Upper lobe of left lung (tissue), 6 donors: ENCODE data around the gene PALLD. TPM values are rescaled to one million over a fixed set of nuclear protein-coding genes. Genes with fewer than 3 reads are reported as not detected.

ENCODE experiments used
- ATAC-seq, 2 donors: fragments of 200-7000 bp; cut with Tn5 transposase; one replicate each; pipeline ENCODE4 v1.9.1; 2022; ENCODE audit warnings: mild to moderate bottlenecking in 2 of 2, moderate library complexity in 2 of 2; ENCODE audit not compliant: low FRiP score in 2 of 2
- DNase-seq, 2 donors: peaks; one replicate each; pipeline ENCODE4 v3.0.0-alpha.2; 2019 to 2020
- H3K27ac ChIP-seq, 4 donors: fragments of 200-600 bp; sonication (generic); one replicate each; pipeline ENCODE4 v1.5.1; 2016 to 2019
- H3K27me3 ChIP-seq, 4 donors: fragments of 200-600 bp; sonication (generic); one replicate each; pipeline ENCODE4 v1.5.1; 2017 to 2019
- H3K36me3 ChIP-seq, 4 donors: fragments of 200-600 bp; sonication (generic); one replicate each; pipeline ENCODE4 v1.5.1; 2016 to 2019
- H3K4me1 ChIP-seq, 4 donors: fragments of 200-600 bp; sonication (generic); one replicate each; pipeline ENCODE4 v1.5.1; 2018 to 2019
- H3K4me3 ChIP-seq, 4 donors: fragments of 200-600 bp; sonication (generic); one replicate each; pipeline ENCODE4 v1.5.1; 2017 to 2019; ENCODE audit warnings: mild to moderate bottlenecking in 2 of 4, moderate library complexity in 1 of 4
- H3K9me3 ChIP-seq, 4 donors: fragments of 200-600 bp; sonication (generic); one replicate each; pipeline ENCODE4 v1.5.1; 2018 to 2019
- EP300 ChIP-seq, 4 donors: sonication (generic); formaldehyde crosslinking; IDR thresholded peaks; one replicate each; pipeline ENCODE4 v1.5.1; 2017; ENCODE audit warnings: antibody characterized with exemption in 4 of 4, control low read depth in 2 of 4
- POLR2A ChIP-seq, 4 donors: fragments of 450-650 bp; IDR thresholded peaks; one replicate each; pipeline ENCODE4 v1.5.1; 2016 to 2017; ENCODE audit warnings: antibody characterized with exemption in 4 of 4, mild to moderate bottlenecking in 2 of 4
- POLR2AphosphoS5 ChIP-seq, 2 donors: sonication (generic); formaldehyde crosslinking; IDR thresholded peaks; one replicate each; pipeline ENCODE4 v1.5.1; 2017; ENCODE audit warnings: antibody characterized with exemption in 2 of 2
- WGBS, 2 donors: methylation state at CpG; one replicate each; pipeline ENCODE4 v1.1.5; 2017 to 2018; 5-methylcytosine and 5-hydroxymethylcytosine counted together
- total RNA-seq, 6 donors: library from RNA; depleted of rRNA in 4 of 6; stranded (reverse); fragments of >200 nt in 4 of 6; gene quantifications; one replicate each; pipeline versions ENCODE4 v1.1.0 to v1.2.1, GENCODE V29; 2016 to 2021
- TF ChIP-seq, protein P1 (sequence below), 6 experiments: fragments of 450-650 bp in 4 of 6; fragments of 200-600 bp in 2 of 6; sonication (generic) in 2 of 6; IDR thresholded peaks; one replicate each; pipeline ENCODE4 v1.5.1; 2016 to 2019; ENCODE audit warnings: antibody characterized with exemption in 6 of 6
- donor health status: DM: no; HTN: no; CAD: no; lungs with moderate emphysema.
- donor health status: DM: no; HTN: yes; CAD: no; lungs with severe emphysema.

Gene PALLD
- total RNA-seq, 6 donors from 2014 or later = 63.9 to 175 (median 134) TPM

DNA sequence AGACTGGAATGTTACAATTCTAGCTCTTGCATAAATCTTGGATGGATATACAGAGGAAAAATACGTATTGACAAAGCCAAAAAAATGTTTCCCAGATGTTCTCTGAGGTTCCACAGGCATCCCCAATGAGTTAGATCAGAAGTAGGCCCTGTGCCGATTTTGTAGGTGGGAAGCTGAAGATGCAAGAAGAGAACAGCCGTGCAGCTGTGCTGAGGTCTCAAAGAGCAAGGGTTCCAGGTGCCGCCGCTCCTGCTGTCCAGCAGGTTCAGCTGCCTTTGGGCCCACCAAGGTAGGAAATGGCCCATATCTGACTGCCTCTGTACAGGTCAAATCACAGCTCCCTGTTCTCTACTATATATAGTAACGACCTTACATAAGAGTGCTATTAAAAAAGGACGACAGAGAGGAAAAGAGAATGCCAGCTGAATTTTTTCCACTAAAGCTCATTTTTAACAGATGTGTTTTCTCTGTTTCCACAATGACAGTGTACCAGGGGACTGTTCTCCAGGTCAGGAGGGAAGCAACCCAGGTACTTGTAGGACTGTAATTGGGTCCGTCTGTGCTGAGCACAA, 357.6 kb downstream of the PALLD start:
- peak in 1 of 2 donors; percentile 85 for ATAC-seq
- no peak for TF ChIP-seq POLR2AphosphoS5 (IDR thresholded peaks at IDR 0.05)
- Histone ChIP-seq H3K9me3 (no peaks in the 10 kb centered on the region), H3K36me3 (no peaks in the 10 kb centered on the region), H3K4me3 (no peak overlapping the region), H3K27me3 (no peaks in the 10 kb centered on the region), H3K4me1 (peaks cover 3 to 7% (median 5%) of the 10 kb centered on the region in 4 donors), H3K27ac (peak overlapping the region; percentile 2 to 69 (median 37))
- WGBS, 2 donors = 71 to 81% methylated on average over 8 of the region's 8 CpGs
- no peak for DNase-seq

DNA sequence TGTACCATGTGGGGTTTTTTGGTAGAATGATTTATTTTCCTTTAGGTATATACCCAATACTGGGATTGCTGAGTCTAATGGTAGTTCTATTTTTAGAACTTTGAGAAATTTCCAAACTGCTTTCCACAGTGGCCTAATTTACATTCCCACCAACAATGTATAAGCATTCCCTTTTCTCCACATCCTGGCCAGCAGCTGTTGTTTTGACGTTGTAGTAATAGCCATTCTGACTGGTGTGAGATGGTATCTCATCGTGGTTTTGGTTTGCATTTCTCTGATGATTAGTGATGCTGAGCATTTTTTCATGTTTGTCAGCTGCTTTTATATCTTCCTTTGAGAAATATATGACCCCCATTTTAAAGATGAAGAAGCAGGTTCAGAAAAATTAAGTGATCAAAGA, 359.5 kb downstream of the PALLD start:
- no peaks in the 10 kb centered on the region for H3K9me3 ChIP-seq
- TF ChIP-seq EP300 (IDR thresholded peaks at IDR 0.05) = no peak
- TF ChIP-seq, protein P1, sequence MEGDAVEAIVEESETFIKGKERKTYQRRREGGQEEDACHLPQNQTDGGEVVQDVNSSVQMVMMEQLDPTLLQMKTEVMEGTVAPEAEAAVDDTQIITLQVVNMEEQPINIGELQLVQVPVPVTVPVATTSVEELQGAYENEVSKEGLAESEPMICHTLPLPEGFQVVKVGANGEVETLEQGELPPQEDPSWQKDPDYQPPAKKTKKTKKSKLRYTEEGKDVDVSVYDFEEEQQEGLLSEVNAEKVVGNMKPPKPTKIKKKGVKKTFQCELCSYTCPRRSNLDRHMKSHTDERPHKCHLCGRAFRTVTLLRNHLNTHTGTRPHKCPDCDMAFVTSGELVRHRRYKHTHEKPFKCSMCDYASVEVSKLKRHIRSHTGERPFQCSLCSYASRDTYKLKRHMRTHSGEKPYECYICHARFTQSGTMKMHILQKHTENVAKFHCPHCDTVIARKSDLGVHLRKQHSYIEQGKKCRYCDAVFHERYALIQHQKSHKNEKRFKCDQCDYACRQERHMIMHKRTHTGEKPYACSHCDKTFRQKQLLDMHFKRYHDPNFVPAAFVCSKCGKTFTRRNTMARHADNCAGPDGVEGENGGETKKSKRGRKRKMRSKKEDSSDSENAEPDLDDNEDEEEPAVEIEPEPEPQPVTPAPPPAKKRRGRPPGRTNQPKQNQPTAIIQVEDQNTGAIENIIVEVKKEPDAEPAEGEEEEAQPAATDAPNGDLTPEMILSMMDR (IDR thresholded peaks at IDR 0.05) = no peak
- no peak for TF ChIP-seq POLR2AphosphoS5 (IDR thresholded peaks at IDR 0.05)
- no peak for TF ChIP-seq POLR2A (IDR thresholded peaks at IDR 0.05)
- WGBS, 2 donors = 49 to 52% methylated on average over 2 of the region's 2 CpGs
- H3K27me3 ChIP-seq = no peaks in the 10 kb centered on the region
- H3K4me1 ChIP-seq = peaks cover 0 to 7% (median 3%) of the 10 kb centered on the region in 4 donors
- no peaks in the 10 kb centered on the region for H3K36me3 ChIP-seq
- peak overlapping the region in 2 of 4 donors; percentile 41 to 62 for H3K27ac ChIP-seq
- DNase-seq = no peak
- ATAC-seq = no peak
- H3K4me3 ChIP-seq = no peak overlapping the region

DNA sequence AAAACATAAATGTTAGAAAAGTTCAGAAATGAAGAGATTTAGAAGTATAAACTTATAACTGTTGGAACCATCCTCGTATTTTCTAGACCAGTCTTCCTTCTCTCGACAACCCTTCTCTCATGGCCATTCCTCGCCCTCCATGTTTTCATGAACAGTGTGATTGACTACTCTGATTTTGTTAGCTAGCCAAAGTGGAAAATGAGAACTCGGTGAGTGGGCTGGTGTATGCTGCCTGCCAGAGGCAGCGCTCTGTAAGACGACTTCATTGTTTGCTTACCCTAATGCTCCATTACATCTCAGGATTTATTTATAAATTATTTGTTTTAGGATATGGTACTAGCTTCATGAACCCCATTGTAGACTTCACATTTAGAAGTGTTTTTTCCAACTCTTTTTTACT, 360.2 kb downstream of the PALLD start:
- TF ChIP-seq, protein P1 (IDR thresholded peaks at IDR 0.05) = no peak
- TF ChIP-seq POLR2AphosphoS5 (IDR thresholded peaks at IDR 0.05) = no peak
- no peak for TF ChIP-seq EP300 (IDR thresholded peaks at IDR 0.05)
- TF ChIP-seq POLR2A (IDR thresholded peaks at IDR 0.05) = no peak
- H3K27ac ChIP-seq = peak overlapping the region in 2 of 4 donors; percentile 41 to 46
- DNase-seq = no peak
- no peak for ATAC-seq
- no peaks in the 10 kb centered on the region for H3K9me3 ChIP-seq
- H3K4me1 ChIP-seq = peaks cover 0 to 7% (median 3%) of the 10 kb centered on the region in 4 donors
- H3K36me3 ChIP-seq = no peaks in the 10 kb centered on the region
- H3K27me3 ChIP-seq = no peaks in the 10 kb centered on the region
- no peak overlapping the region for H3K4me3 ChIP-seq
- WGBS, 2 donors = 86 to 91% methylated on average over 6 of the region's 6 CpGs

DNA sequence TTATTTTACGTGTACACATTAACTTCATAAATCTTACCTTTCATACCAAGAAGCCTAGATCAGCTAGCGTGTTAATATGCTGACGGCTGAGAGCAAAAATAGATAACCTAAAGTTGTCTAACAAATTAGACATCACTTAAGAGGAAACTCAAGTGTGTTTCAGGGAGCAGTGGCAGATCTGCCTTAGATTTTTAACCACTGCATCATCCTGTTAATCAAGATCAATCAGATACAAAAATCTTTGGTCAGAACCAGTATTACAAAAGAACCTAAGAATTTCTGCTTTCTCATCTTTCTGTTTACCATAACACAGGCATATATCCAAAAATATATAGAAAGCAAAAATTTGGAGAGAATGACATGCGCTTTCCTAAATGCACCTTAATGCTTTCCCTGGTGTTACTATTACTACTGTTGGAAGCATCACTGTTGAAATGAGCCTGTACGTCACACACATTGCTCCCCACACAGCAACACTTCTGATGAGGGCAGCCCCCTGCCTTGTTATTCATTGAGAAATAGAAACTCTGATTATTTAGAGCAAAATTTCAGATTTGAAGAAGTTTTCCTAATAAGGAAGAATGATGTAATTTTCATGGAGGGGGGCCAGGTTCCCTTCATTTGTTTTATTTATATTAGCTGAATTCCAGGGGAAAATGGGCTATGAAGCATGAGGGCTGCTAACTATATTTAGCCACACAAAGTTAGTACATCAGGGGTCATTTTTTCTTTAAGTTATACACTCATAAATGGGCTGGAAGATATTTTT, 360.9 kb downstream of the PALLD start:
- 83 to 89% methylated on average over 5 of the region's 5 CpGs for WGBS, 2 donors
- TF ChIP-seq POLR2A (IDR thresholded peaks at IDR 0.05) (no peak), POLR2AphosphoS5 (IDR thresholded peaks at IDR 0.05) (no peak), EP300 (IDR thresholded peaks at IDR 0.05) (no peak)
- TF ChIP-seq, protein P1 (IDR thresholded peaks at IDR 0.05) = no peak
- peaks cover 0 to 7% (median 3%) of the 10 kb centered on the region in 4 donors for H3K4me1 ChIP-seq
- no peaks in the 10 kb centered on the region for H3K36me3 ChIP-seq
- H3K27me3 ChIP-seq = no peaks in the 10 kb centered on the region
- H3K9me3 ChIP-seq = no peaks in the 10 kb centered on the region
- ATAC-seq = no peak
- no peak for DNase-seq
- H3K27ac ChIP-seq = peak overlapping the region in 3 of 4 donors; percentile 26 to 53 (median 37)
- no peak overlapping the region for H3K4me3 ChIP-seq

DNA sequence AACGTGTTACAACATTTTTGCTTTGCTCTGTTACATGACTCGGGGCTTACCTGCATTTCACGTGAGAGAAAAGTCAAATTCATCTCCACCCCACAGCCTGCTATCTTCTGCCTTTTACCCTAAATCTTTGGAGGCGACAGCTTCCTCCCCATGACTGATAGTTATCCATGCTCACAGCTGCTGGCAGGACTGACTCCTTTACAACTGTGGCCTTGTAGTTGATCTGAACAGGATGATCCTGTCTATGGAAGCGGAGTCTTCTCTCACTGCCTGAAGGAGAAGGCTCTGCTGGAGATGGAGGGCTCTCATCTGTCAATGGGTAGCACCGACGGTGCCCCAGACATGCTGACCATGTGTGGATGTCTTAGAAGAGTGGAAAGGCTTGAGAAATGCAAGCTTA, 362.2 kb downstream of the PALLD start:
- H3K4me1 ChIP-seq = peaks cover 0 to 10% (median 0%) of the 10 kb centered on the region in 4 donors
- H3K27me3 ChIP-seq = no peaks in the 10 kb centered on the region
- no peak for ATAC-seq
- 81 to 92% methylated on average over 7 of the region's 7 CpGs for WGBS, 2 donors
- no peaks in the 10 kb centered on the region for H3K36me3 ChIP-seq
- no peak for DNase-seq
- TF ChIP-seq POLR2A (IDR thresholded peaks at IDR 0.05) (no peak), EP300 (IDR thresholded peaks at IDR 0.05) (no peak), POLR2AphosphoS5 (IDR thresholded peaks at IDR 0.05) (no peak)
- no peaks in the 10 kb centered on the region for H3K9me3 ChIP-seq
- H3K27ac ChIP-seq = peak overlapping the region in 3 of 4 donors; percentile 24 to 53 (median 38)
- H3K4me3 ChIP-seq = no peak overlapping the region
